M059J (cell line): ENCODE results near the gene ABCC3. TPM values are rescaled to one million over a fixed set of nuclear protein-coding genes. Genes with fewer than 3 reads are reported as not detected.

Experiments
- DNase-seq: peaks from one replicate; pipeline ENCODE4 v3.0.0-alpha.2; 2012; ENCODE audit warnings: low read depth
- total RNA-seq: library from RNA; depleted of rRNA; stranded (reverse); fragments of >200 nt; shearing (Covaris generic); gene quantifications from 2 replicates; pipeline ENCODE4 v1.2.3, GENCODE V29; 2014; rRNA removed

Gene ABCC3
- total RNA-seq, 1 experiment from 2014 or later: 9.3 TPM

- no peak for DNase-seq
These were observed 102.5 kb downstream of the ABCC3 start for GRCh38 chr17:50737118-50737698.

- no peak for DNase-seq
These were observed 104.4 kb downstream of the ABCC3 start for GRCh38 chr17:50739098-50739497.

Other genes starting within 250 kb of the ABCC3 start
- gene LRRC59, start 237.4 kb upstream of the ABCC3 start, total RNA-seq: 213 and 250 TPM in 2 replicates
- gene ACSF2, start 208.7 kb upstream of the ABCC3 start, total RNA-seq: 23.4 and 29.1 TPM in 2 replicates
- gene CHAD, start 166.0 kb upstream of the ABCC3 start, total RNA-seq: not detected in 2 replicates
- gene RSAD1, start 156.0 kb upstream of the ABCC3 start, total RNA-seq: 9.8 and 14.1 TPM in 2 replicates
- gene MYCBPAP, start 126.4 kb upstream of the ABCC3 start, total RNA-seq: 0.12 TPM in 1 of 2 replicates, not detected in the other
- gene EPN3, start 102.1 kb upstream of the ABCC3 start, total RNA-seq: 0.74 TPM in 1 of 2 replicates, not detected in the other
- 23.1 and 60.5 TPM in 2 replicates for gene SPATA20, start 87.7 kb upstream of the ABCC3 start, total RNA-seq
- gene CACNA1G, start 74.2 kb upstream of the ABCC3 start, total RNA-seq: 0.15 TPM in 1 of 2 replicates, not detected in the other
- 28.8 and 41.2 TPM in 2 replicates for gene ANKRD40, start 73.0 kb downstream of the ABCC3 start, total RNA-seq
- 8.0 and 24.0 TPM in 2 replicates for gene LUC7L3, start 84.7 kb downstream of the ABCC3 start, total RNA-seq
- not detected in 2 replicates for gene ANKRD40CL, start 132.6 kb downstream of the ABCC3 start, total RNA-seq
- gene WFIKKN2, start 200.7 kb downstream of the ABCC3 start, total RNA-seq: not detected in 2 replicates
- 9.9 and 19.9 TPM in 2 replicates for gene TOB1, start 231.5 kb downstream of the ABCC3 start, total RNA-seq